ENCODE data around the gene TRIM31.

The TRIM31 gene, protein sequence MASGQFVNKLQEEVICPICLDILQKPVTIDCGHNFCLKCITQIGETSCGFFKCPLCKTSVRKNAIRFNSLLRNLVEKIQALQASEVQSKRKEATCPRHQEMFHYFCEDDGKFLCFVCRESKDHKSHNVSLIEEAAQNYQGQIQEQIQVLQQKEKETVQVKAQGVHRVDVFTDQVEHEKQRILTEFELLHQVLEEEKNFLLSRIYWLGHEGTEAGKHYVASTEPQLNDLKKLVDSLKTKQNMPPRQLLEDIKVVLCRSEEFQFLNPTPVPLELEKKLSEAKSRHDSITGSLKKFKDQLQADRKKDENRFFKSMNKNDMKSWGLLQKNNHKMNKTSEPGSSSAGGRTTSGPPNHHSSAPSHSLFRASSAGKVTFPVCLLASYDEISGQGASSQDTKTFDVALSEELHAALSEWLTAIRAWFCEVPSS

DNA sequence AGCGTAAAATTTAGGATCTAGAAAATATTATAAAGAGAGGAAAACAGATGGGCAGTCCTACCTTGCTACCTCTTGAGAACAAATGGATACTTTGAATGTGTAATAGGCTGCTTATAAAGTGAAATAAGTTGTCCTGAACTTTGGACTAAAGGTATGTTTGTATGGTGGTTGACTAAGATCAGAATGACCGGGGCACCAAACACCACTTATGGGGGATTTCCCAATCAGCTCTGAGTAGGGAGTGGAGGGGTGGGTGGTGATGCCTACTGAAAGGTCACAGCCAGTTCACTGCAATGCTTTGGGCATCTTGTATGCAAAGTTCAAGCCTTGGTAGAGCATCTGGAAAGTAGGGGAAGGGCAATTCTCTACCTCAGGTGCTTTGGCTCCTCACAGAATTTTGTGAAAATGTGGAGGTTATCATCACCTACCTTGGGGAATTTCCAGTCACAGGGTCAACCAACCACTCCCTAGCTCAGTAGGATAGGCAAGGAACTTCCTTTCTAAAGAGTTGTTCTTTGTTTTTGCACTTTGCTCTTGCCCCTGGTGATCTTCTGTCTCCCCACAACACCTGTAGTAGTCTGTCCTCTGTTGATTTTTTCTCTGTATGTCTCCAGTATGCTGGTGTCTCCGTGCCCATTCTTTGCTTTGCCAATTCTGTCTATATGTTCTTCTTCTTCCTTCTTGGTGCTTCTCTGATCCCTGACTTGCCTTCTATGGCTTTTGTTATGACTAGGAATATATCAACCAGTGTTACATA is at the start of gene TRIM31:
TRIM31 (minus strand) TSS at position 88 of the 757 bp plus-strand sequence. CDS start 285 bp downstream, outside the sequence.
- DNase-seq (ENCODE audit: low read depth in 2 of 2): no peak

DNA sequence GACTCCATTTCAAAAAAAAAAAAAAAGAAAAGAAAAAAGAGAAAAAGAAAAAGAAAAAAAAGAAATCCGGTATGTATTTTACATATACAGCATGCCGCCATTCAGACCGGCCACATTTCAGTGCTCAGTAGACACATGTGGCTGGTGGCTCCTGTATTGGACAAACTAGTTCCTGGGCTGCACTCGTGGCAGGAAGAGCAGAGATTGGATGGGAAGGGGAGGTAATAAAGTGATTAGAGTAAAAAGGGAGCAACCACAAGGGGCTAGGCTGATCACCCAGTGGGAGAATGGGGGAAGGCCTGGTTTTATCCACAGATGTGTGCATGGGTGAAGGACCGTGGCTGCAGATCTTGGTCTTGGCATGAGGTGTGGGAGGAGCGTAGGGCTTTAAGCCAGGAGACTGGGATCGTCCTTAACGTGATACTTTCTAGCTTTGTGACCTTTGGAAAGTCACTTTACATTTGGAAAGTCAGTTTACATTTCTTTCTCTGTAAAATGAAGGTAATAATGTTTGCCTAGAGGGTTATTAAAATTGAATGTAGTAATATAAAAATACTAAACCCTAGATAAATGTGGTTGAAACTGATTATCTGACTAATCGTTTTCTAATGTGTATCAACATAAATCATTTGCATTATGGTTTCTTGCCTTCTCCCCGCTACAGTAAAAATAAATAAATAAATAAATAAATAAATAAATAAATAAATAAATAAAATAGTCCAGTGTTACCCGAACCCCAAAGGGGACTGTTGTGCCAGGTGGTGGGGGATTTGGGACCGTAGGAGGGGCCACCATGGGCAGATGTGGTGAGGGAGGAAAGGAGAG is 49.6 kb upstream of the TRIM31 start:
- DNase-seq (ENCODE audit: low read depth in 2 of 2): no peak

DNA sequence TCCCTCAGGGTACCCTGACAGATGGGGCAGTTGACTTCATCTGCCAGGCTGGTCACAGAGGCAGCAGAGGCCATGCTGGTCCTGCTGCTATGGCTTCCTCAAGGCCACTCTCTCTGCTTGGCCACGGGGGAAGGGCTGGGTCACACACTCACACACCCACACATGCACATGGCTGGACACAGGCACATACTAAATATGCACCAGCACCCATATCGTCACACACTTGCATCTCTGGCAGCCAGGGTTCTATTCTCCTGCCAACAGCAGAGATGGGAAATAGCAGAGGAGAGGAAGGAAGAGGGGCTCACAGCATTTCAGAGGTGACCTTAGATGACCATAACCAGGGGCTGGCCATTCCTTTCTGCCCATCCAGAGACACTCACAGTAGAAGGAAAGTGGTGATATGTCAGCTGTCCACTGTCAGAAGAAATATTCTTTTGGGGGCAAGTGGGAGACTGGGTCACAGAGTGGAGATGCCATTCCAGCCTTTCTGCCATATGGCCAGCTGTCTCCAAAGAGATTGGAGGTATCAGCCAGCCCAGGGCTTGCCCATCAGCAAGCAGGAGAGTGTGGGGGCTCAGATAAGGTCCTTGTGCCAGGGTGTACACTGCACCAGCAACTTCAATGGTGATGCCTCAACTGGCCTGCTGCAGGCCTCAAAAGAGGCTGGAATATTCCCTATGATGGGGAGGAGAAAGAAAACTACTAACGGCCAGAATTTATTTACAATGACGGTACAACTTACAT is 48.1 kb upstream of the TRIM31 start, which contains the start of gene TRIM10:
TRIM10 (minus strand) TSS at position 427 of the 747 bp plus-strand sequence; CDS start at position 74, 353 bp downstream.
- DNase-seq (ENCODE audit: low read depth in 2 of 2): no peak

DNA sequence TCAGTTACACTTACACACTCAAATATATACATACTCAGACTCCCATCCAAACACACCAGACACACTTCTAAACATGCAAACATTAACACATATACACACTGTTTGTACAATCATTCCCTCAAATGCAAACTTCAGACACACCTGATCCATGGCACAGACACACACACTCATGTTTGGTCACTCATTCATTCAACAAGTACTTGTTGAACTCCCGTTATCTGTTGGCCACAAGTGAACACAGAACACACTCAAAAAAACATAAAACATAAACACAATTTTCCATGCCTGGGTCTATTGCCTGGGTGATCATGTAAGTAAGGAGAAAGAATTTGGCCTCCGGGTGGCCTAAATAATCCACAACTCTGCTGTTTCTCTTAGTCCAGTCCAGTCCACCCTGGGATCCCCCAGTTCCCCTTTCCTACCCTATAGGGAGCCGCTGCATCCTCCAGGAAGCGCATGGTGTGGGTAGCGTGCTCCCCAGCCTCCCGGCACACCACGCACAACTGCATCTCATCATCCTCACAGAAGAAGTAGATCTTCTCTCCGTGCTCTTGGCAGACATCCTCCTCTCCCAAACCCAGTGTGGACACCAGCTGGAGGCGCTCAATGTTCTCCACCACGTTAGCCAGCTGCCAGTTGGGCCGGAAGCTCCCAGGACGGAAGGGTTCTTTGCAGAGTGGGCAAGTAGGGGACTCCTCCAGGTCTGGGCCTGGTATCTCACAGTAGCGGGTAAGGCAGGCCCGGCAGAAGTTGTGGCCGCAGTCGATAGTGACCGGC is 47.3 kb upstream of the TRIM31 start:
- DNase-seq (ENCODE audit: low read depth in 2 of 2): no peak

DNA sequence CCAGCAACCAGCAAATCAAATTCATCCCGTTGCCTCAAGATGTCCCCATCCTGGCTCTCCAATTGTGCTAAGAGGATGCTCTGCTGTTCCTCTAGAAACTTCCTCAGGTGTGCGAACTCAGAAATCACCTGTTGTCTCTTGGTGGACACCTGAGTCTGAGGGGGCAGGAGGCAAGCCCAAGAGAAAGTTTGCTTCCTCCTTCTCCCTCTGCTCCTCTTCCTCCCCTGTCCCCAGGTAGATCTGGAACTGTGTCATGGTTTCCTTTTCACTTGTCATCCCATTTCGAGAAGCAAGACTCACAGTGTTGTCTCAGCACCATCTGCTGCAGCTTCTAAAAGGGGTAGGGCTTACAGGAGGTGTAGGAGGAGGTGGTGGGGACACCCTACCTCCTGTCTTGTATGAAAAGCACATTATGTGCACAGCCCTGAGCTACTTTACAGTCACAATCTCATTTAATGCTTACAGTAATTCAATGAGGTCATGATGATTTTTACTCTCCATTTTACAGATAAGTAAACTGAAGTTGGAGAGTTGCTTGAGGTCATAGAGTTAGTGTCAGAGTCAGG is 45.7 kb upstream of the TRIM31 start:
- no peak for DNase-seq (ENCODE audit: low read depth in 2 of 2)

DNA sequence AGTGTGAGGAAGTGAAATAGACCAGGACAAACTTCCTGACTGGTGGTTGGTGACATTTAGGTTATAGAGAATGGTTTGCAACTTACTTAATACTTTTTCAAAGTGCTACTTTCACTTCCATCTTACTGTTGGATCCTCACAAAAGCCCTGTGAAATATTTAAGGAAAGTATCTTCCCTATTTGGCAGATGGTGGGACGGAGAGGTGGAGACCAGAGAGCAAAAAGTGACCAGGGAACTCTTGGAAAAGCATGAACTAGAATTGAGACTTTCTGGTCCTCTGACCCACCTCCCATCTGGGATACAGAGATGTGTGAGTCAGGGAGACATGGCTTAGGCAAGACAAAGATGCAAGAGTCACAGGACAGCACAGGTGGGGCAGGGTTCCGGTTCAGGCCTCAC is 45.1 kb upstream of the TRIM31 start:
- no peak for DNase-seq (ENCODE audit: low read depth in 2 of 2)

DNA sequence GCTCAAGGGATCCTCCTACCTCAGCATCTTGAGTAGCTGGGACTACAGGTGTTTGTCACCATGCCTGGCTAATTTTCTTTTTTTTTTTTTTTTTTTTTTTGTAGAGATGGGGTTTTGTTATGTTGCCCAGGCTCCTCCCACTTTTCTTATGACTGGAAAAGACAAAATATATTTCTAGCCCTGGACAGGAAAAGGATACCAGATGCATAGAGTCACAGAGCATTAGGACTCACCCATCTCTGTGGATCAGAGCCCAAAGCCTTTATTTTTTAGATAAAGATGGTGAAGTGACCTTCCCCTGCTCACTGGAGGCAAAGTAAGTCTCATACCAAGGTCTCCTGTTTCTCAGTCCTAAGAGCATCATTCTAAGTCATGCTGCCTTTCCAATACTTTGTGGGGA is 44.7 kb upstream of the TRIM31 start:
- no peak for DNase-seq (ENCODE audit: low read depth in 2 of 2)

DNA sequence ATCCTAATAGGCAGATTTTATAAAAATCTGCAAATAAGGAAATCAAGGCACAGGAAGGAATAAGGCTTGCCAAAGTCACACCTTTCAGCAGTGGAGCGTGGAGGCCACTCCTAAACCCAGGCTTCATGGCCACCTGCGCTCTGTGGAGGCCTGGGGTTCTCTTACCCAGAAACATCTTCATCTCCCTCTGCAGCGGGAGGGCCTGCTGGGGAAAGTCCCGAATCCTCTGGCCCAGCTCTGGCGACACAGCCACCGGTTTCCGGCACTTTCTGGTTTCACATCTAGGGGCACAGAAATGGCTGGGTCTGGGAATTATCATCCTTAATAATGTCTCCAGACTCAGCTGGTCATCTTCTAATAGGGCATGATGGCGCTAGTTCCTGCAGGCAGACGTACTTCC is 43.9 kb upstream of the TRIM31 start:
- no peak for DNase-seq (ENCODE audit: low read depth in 2 of 2)

DNA sequence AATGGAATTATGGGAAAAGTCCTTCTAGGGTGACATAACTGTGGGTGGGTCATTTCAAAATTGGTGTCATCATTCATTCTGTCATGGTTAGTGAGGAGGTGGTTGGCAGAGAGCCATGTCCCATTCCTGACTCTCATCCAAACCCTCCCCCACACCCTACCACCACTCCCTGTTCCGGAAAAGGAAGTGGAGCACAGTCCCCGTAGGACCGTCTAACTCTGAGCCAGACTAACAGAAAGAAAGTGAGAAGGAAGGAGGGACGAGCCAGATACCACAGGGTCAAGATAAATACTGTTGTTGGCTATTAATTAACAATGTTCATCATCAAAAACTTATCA is 43.3 kb upstream of the TRIM31 start:
- no peak for DNase-seq (ENCODE audit: low read depth in 2 of 2)

DNA sequence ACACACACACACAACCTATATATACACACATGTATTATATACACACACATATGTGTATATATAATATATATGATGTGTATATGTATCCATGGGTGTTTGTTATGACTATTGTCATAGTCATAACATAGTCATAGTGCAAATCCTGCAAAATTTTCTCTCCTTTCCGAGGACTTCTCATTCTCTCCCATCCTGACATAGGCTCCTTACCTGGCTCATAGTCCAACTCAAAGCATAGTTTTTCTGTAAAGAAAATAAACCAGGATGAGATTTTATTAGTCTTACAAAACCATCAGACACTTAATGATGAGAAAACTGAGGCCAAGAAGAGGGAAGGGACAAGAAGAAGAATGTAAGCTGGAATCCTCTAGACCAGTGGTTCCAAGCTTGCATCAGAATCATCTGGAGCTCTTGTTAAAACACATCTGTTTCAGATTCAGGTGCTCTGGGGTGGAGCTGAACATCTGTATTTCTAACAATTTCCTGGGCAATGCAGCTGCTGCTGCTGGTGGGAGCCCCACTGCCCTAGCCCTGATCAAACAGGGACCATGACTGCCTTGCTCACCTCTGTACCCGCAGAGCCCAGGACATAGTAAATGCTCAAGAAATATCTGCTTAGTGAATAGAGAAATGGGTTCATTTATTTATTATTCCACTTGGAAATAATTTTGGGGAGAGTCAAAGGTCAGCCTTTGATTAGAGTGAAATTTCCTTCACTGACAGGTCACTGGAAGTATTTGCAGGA is 42.8 kb upstream of the TRIM31 start:
- DNase-seq (ENCODE audit: low read depth in 2 of 2): no peak

DNA sequence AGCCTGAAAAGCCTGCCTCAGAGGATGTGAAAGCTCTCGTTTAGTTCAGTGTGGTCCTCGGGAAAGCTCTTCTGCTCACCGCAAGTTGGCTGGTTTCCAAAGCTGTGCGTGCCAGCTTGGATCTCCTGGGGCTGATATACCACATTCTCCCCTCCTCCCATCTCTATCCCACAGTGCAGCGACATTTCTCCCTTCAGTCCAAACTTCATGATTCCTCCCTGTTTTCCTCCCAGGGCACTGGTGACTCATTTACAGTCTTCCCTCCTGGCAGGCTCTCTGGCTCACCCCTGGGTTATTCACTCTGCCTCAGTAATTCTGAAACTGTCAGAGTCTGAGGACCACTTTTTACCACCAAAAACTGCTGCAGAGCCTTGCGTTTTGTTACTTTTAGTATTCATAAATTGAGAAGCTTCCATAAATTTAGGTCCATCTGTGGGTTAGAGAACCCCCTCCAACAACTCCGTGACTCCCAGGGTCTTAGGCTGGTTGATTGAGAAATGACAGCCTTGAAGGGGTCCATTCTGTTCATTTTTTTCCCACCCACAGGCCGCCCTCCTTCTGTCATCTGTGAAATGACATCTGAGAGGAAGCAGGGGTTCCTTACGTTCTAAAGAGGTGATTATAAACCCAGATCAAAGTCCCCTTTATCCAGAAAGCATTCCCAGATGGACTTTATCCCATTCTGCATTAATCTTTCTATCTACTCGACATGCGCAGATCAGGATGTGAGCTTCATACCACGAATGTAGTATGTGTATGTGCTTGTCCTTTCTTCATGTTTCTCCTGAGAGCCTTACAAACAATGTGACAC is 42.0 kb upstream of the TRIM31 start:
- DNase-seq (ENCODE audit: low read depth in 2 of 2): no peak

DNA sequence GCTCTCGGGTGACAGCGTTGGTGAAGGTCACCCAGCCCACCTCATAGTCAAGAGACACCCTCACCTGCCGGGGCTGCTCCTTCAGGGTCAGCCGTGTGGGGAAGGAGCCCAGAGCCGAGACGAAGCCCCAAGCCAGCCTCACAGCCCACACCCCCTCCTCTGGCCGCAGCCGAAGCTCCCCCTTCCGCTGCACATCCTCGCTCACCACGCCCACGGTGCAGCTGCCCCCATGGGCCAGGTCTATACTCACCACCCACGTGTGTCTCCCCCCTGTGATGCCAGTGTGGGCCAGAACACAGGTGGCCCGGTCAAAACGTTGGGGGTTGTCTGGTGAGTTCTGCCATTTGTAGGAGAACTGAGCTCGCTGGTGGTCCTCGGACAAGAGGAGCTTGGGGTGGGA is 41.2 kb upstream of the TRIM31 start:
- DNase-seq (ENCODE audit: low read depth in 2 of 2): no peak

DNA sequence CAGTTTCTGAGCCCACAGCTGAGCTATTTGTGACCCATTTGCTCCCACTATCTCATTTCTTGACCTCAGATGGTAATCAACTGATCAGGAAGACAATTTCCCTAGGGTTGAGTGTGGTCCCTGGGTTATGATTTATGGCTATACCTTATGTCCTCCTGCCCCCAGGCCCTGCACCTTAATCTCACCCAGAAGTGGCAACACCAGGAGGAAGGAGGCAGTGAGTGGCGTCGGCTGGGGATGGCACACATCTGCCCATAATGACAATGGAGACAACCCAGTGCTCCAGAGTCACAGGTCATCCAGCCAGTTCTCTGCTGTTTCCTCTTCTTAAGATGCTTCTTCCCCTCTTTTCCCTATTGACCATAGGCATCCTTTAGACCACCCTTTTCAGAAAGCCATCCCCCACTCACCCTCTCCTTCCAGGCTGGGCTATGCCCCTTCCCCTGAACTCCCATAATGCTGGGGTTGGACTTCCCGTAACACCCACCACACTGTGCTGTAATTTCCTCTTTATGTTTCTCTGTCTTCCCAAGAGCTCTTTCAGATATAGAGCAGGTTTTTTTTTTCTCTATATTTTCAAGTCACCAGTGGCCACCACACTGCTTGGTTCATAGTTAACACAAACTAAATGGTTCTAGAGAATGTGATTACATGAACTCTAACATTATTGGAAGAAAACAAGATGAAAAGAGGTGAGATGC is 40.2 kb upstream of the TRIM31 start:
- no peak for DNase-seq (ENCODE audit: low read depth in 2 of 2)

DNA sequence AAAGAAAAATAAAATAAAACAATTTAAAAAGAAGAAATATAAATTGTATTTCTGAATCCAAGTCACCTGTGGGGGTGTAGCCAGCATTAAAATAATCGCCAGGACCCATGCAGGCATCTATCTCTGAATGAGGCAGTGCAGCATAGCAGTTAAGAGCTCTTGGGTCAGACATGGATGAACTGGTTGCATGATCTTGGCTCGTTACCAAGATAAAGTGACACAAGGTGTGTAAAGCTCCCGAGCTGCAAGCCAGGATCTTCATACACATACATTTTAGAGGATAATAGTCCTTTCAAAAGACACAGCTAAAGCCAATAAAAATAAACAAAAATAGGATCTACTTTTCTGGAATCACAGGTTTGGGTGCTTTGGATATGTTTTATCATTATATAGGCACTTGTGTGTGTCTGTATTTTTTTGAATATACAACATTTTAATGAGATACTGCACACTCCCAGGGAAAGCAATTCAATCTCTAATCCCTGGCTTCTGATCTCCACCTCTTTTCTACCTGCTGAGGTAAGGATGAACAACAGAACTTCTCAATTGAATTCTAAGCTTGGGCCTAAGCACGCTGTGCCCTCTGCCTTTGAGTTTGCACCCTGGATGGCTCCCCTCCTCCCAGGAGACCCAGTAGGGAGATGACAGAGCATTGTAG is 39.3 kb upstream of the TRIM31 start:
- no peak for DNase-seq (ENCODE audit: low read depth in 2 of 2)

DNA sequence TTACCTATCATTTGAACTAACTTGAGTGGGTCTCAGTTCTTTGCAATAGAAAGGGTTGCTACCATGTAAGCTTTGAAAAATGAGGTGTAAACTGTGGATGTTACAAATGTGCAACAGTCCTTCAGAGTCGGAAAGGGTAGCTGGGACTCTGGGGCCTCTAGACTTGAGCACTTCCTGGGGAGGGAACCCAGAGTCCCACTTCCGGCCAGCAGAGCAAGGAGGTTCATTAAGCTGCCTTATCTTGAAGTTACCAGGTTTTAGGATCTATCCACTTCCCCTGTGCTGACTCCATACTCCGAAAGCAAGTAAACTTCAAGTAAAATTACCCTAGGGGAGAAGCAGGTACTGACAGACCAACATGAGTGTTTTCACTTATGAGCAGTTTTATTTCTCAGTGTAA is 38.7 kb upstream of the TRIM31 start:
- DNase-seq (ENCODE audit: low read depth in 2 of 2): no peak

DNA sequence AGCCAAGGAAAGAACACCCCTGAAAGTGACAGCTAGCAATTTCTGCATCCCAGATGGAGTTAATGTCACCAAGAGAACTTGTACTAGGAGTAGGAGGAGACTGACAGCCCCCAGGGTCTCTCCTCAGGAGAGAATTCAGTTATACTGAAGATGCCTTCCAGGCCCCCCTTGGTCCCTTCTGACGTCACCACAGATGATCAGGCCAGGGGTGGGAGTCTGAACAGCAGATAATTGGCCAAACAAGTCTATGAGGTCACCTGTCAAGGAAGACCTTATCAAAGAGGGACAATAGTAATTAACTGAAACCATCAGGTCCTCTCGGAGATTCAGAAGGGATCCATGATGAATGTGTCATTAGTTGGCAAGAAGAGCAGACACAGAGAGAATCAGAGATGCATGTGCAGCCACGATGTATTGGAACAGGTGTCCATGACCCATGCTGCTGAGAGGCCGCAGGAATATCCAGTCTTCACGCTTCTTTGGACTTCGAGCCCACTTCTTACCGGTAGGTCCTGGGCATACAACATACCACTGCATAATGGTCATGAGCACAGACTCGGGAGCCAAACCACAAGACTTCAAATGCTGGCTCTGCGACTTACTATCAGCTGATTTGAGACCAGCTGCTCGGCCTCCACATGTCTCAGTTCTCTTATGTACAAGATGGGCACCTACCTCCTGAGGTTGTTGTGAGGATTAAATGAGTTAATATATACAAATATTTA is 37.9 kb upstream of the TRIM31 start:
- no peak for DNase-seq (ENCODE audit: low read depth in 2 of 2)
